ENCODE measurements around the gene CSTPP1. TPM values are rescaled to one million over a fixed set of nuclear protein-coding genes. Genes with fewer than 3 reads are reported as not detected.

The CSTPP1 gene
- total and polyA plus RNA-seq, 2 of the 8 experiments (the other 6 are each of a cell fraction or from before 2014, with no cell fraction given) = 24.2 to 28.7 TPM

GRCh38 chr11:47083913-47084312, 147.4 kb downstream of the CSTPP1 start:
- FAIRE-seq = peak; percentile 39
- ChIA-PET CTCF (ENCODE audit: partially characterized antibody) (no interaction called here), POLR2A (ENCODE audit: partially characterized antibody) (no interaction called here)
- no peak overlapping the region for H3K4ac ChIP-seq (replicated peaks; ENCODE audit: insufficient read length, low read depth, low read length)
- no peak overlapping the region for H3K9ac ChIP-seq (replicated peaks in 1 of 4; ENCODE audit: extremely low read depth in 1 of 4, low read depth in 3 of 4, low read length in 3 of 4)
- no peak overlapping the region for H3K4me2 ChIP-seq (ENCODE audit: insufficient read depth in 1 of 2, low read depth in 2 of 2, low read length in 2 of 2)
- H2BK12ac ChIP-seq (ENCODE audit: low read depth, low read length) = no peak overlapping the region
- H3K27ac ChIP-seq (ENCODE audit: low read depth, low read length) = no peak overlapping the region
- TF ChIP-seq GTF2F1 (IDR thresholded peaks at IDR 0.05; ENCODE audit: borderline replicate concordance, low read depth, low read length) (no peak), FOSL1 (IDR thresholded peaks at IDR 0.05; ENCODE audit: insufficient read depth, low read depth, low read length) (no peak), RXRA (IDR thresholded peaks at IDR 0.05; ENCODE audit: insufficient read depth, low read depth, low read length) (no peak), SP2 (IDR thresholded peaks at IDR 0.05; ENCODE audit: low read length) (no peak), RFX5 (IDR thresholded peaks at IDR 0.05; ENCODE audit: borderline replicate concordance, low read depth, low read length) (no peak), CREB1 (IDR thresholded peaks at IDR 0.05) (no peak)
- H4K5ac ChIP-seq (ENCODE audit: insufficient read length, low read depth, low read length) = no peak overlapping the region
- no peaks in the 10 kb centered on the region for H3K4me1 ChIP-seq (replicated peaks in 1 of 4; ENCODE audit: control insufficient read depth in 3 of 4, insufficient read depth in 4 of 4, low read length in 3 of 4)
- H2BK5ac ChIP-seq (ENCODE audit: low read depth, low read length) = no peak overlapping the region
- no peak for DNase-seq (ENCODE audit: low read depth in 1 of 2, low spot score in 2 of 2)
- H3K56ac ChIP-seq (replicated peaks; ENCODE audit: insufficient read length, low read depth, low read length) = no peak overlapping the region
- H3K18ac ChIP-seq (ENCODE audit: extremely low read depth, low read length) = no peak overlapping the region
- H2BK120ac ChIP-seq (replicated peaks; ENCODE audit: low read depth, low read length) = no peak overlapping the region
- H4K8ac ChIP-seq (ENCODE audit: extremely low read depth, insufficient read depth, low read length) = no peak overlapping the region
- no peak overlapping the region for H3K14ac ChIP-seq (ENCODE audit: insufficient read length)
- no peaks in the 10 kb centered on the region for H3K79me2 ChIP-seq (ENCODE audit: control insufficient read depth in 1 of 2, insufficient read depth in 2 of 2, low read length in 2 of 2)
- H3K23ac ChIP-seq (ENCODE audit: insufficient read length) = no peak overlapping the region
- H4K91ac ChIP-seq (replicated peaks; ENCODE audit: insufficient read length, low read length) = no peak overlapping the region
- no peaks in the 10 kb centered on the region for H4K20me1 ChIP-seq (replicated peaks in 1 of 2; ENCODE audit: control insufficient read depth in 1 of 2, insufficient read depth in 2 of 2, low read length in 2 of 2)
- no peak overlapping the region for H2BK20ac ChIP-seq (ENCODE audit: low read length)
- H3K4me3 ChIP-seq (ENCODE audit: extremely low read depth in 1 of 4, insufficient read depth in 2 of 4, low read depth in 3 of 4, low read length in 4 of 4) = no peak overlapping the region
- H3K9me3 ChIP-seq (ENCODE audit: insufficient read depth in 2 of 2, low read depth in 1 of 2, low read length in 1 of 2) = no peaks in the 10 kb centered on the region
- H3K27me3 ChIP-seq (replicated peaks in 1 of 4; ENCODE audit: control insufficient read depth in 3 of 4, extremely low read depth in 1 of 4, insufficient read depth in 3 of 4, low read length in 3 of 4) = no peaks in the 10 kb centered on the region
- no peaks in the 10 kb centered on the region for H3K36me3 ChIP-seq (ENCODE audit: control insufficient read depth in 2 of 4, insufficient read depth in 4 of 4, low read length in 3 of 4)
- H2AFZ ChIP-seq (ENCODE audit: low read length) = no peak overlapping the region
- H2AK5ac ChIP-seq (ENCODE audit: low read depth, low read length) = no peak overlapping the region
- no peaks in the 10 kb centered on the region for H3K23me2 ChIP-seq (ENCODE audit: low read depth, low read length)
- H3K79me1 ChIP-seq (ENCODE audit: low read depth, low read length) = no peaks in the 10 kb centered on the region
- H2BK15ac ChIP-seq (ENCODE audit: low read length) = no peak overlapping the region
